ENCODE measurements around the gene FAM221A.
A peak's percentile ranks its signal among the peaks of the same experiment; 100 is the strongest.

The FAM221A gene

GRCh38 chr7:23693224-23693623 lies 13.2 kb downstream of the FAM221A start:
- POLR2A ChIA-PET: no interaction called here
- CTCF ChIA-PET: interaction anchor here (0.7 to 2.4 kb wide), 6 partner anchors 16 to 431 kb away, joined by 3 to 8 read pairs (median 5); no protein-coding TSS in a partner anchor
- DNase-seq (ENCODE audit: low read depth, low spot score): no peak
- H3K4me3 ChIP-seq (ENCODE audit: low read depth, low read length): no peak overlapping the region
- TF ChIP-seq CTCF (IDR thresholded peaks at IDR 0.05; ENCODE audit: insufficient read depth, low read length, missing control alignments): no peak

GRCh38 chr7:23696916-23697441 lies 17.0 kb downstream of the FAM221A start:
- TF ChIP-seq CTCF (IDR thresholded peaks at IDR 0.05; ENCODE audit: insufficient read depth, low read length, missing control alignments): peak; percentile 66
- H3K4me3 ChIP-seq (ENCODE audit: low read depth, low read length): no peak overlapping the region
- CTCF ChIA-PET: interaction anchor here (0.6 to 5.6 kb wide), 20 partner anchors 8 to 1402 kb away, joined by 3 to 61 read pairs (median 4); partner anchors contain the start of genes FAM221A, STEAP1B and STK31
- POLR2A ChIA-PET: no interaction called here
- no peak for DNase-seq (ENCODE audit: low read depth, low spot score)

- no peak for DNase-seq (ENCODE audit: low read depth, low spot score)
- no peak overlapping the region for H3K4me3 ChIP-seq (ENCODE audit: low read depth, low read length)
- no peak for TF ChIP-seq CTCF (IDR thresholded peaks at IDR 0.05; ENCODE audit: insufficient read depth, low read length, missing control alignments)
- POLR2A ChIA-PET: no interaction called here
- CTCF ChIA-PET: interaction anchor here (0.7 to 5.6 kb wide), 6 partner anchors 8 to 152 kb away, joined by 3 to 61 read pairs (median 9); partner anchors contain the start of gene STK31
Observed at GRCh38 chr7:23698822-23699221, 18.8 kb downstream of the FAM221A start.

- no peak for TF ChIP-seq CTCF (IDR thresholded peaks at IDR 0.05; ENCODE audit: insufficient read depth, low read length, missing control alignments)
- ChIA-PET POLR2A (no interaction called here), CTCF (interaction anchor here (2.8 to 5.6 kb wide), 3 partner anchors 10 to 153 kb away, joined by 13 to 61 read pairs (median 31); partner anchors contain the start of gene STK31)
- H3K4me3 ChIP-seq (ENCODE audit: low read depth, low read length): no peak overlapping the region
- no peak for DNase-seq (ENCODE audit: low read depth, low spot score)
Observed at GRCh38 chr7:23700046-23700445, 20.0 kb downstream of the FAM221A start.

- POLR2A ChIA-PET: no interaction called here
- no peak for DNase-seq (ENCODE audit: low read depth, low spot score)
- no peak for TF ChIP-seq CTCF (IDR thresholded peaks at IDR 0.05; ENCODE audit: insufficient read depth, low read length, missing control alignments)
- no peak overlapping the region for H3K4me3 ChIP-seq (ENCODE audit: low read depth, low read length)
- CTCF ChIA-PET: interaction anchor here (1.0 to 8.3 kb wide), 8 partner anchors 9 to 170 kb away, joined by 4 to 217 read pairs (median 6); partner anchors contain the start of gene FAM221A
Observed at GRCh38 chr7:23709081-23709750, 29.2 kb downstream of the FAM221A start.

DNA sequence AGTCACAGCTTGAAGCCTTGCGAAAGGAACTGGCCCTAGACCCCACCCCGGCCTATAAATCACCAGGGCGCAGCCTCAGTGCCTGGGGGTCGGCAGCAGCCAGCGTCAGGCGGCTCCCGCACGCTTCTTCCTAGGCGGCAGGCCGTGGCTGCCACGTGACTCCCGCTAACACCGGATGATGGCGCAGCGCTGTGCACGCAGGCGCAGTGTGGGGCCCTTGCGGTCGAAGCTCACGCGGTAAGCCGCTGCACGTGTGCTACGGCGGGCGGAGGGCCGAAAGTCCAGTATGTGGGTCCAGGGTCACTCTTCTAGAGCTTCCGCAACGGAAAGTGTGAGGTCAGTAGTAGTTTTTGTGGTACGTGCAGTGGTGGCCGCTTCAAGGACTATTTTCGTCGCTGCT lies 30.0 kb downstream of the FAM221A start, which contains the start of gene STK31:
Gene STK31 (plus strand): TSS at position 220 of the 400 bp plus-strand sequence. CDS start 67 bp downstream, at position 287.
- ChIA-PET POLR2A (no interaction called here), CTCF (interaction anchor here (0.8 to 8.3 kb wide), 9 partner anchors 8 to 164 kb away, joined by 3 to 217 read pairs (median 6); partner anchors contain the start of gene FAM221A)
- DNase-seq (ENCODE audit: low read depth, low spot score): no peak
- no peak for TF ChIP-seq CTCF (IDR thresholded peaks at IDR 0.05; ENCODE audit: insufficient read depth, low read length, missing control alignments)
- H3K4me3 ChIP-seq (ENCODE audit: low read depth, low read length): no peak within 1 kb of the TSS
